NT2/D1 (cell line): Measurements from ENCODE around the gene DRAXIN.

ENCODE experiments used
- SUZ12 ChIP-seq: IDR thresholded peaks from 2 replicates; pipeline ENCODE4 v1.6.1; 2011; ENCODE audit not compliant: insufficient read length, insufficient read depth; ENCODE audit errors: extremely low read depth
- YY1 ChIP-seq: IDR thresholded peaks from 2 replicates; pipeline ENCODE4 v1.6.1; 2011; ENCODE audit not compliant: insufficient read length, insufficient read depth
- ZNF274 ChIP-seq: IDR thresholded peaks from 2 replicates; pipeline ENCODE4 v1.6.1; 2011; ENCODE audit warnings: mild to moderate bottlenecking, low read depth, low read length

- no peak for TF ChIP-seq YY1
- no peak for TF ChIP-seq SUZ12
- TF ChIP-seq ZNF274, result no peak
Measured at GRCh38 chr1:11748294-11749202, 57.0 kb downstream of the DRAXIN start.
